Hepatocyte (in vitro differentiated cells): ENCODE results near the gene SIRT5. TPM values are rescaled to one million over a fixed set of nuclear protein-coding genes. Genes with fewer than 3 reads are reported as not detected.

Experiments
- DNase-seq: peaks from one replicate; pipeline ENCODE4 v3.0.0-alpha.2; 2016; ENCODE audit warnings: low spot score
- H2AFZ ChIP-seq: fragments of 200-600 bp; sonication (generic); 2 replicates; pipeline ENCODE4 v1.6.0; 2016; ENCODE audit warnings: antibody characterized with exemption, mild to moderate bottlenecking
- H3K27ac ChIP-seq: fragments of 200-600 bp; sonication (generic); 2 replicates; pipeline ENCODE4 v1.5.1; 2016; ENCODE audit warnings: mild to moderate bottlenecking
- H3K27me3 ChIP-seq: fragments of 200-600 bp; sonication (generic); 2 replicates; pipeline ENCODE4 v1.6.1; 2016
- H3K36me3 ChIP-seq: fragments of 200-600 bp; sonication (generic); replicated peaks from 2 replicates; pipeline ENCODE4 v1.5.1; 2016; ENCODE audit warnings: low read depth; ENCODE audit not compliant: insufficient read depth
- H3K4me1 ChIP-seq: fragments of 200-600 bp; sonication (generic); 2 replicates; pipeline ENCODE4 v1.5.1; 2016; ENCODE audit warnings: mild to moderate bottlenecking, moderate library complexity; ENCODE audit not compliant: insufficient read depth
- H3K4me2 ChIP-seq: fragments of 200-600 bp; sonication (generic); 2 replicates; pipeline ENCODE4 v1.6.0; 2016
- H3K4me3 ChIP-seq: fragments of 200-600 bp; sonication (generic); 2 replicates; pipeline ENCODE4 v1.5.1; 2016; ENCODE audit warnings: mild to moderate bottlenecking
- H3K79me2 ChIP-seq: fragments of 200-600 bp; sonication (generic); 2 replicates; pipeline ENCODE4 v1.6.0; 2017; ENCODE audit warnings: mild to moderate bottlenecking
- H3K9me2 ChIP-seq: fragments of 200-600 bp; sonication (generic); replicated peaks from 2 replicates; pipeline ENCODE4 v1.6.0; 2017; ENCODE audit warnings: mild to moderate bottlenecking; ENCODE audit not compliant: insufficient read depth
- H3K9me3 ChIP-seq: fragments of 200-600 bp; sonication (generic); 2 replicates; pipeline ENCODE4 v1.5.1; 2016; ENCODE audit warnings: low read depth, mild to moderate bottlenecking
- H4K20me1 ChIP-seq: fragments of 200-600 bp; sonication (generic); 2 replicates; pipeline ENCODE4 v1.6.0; 2016; ENCODE audit warnings: mild to moderate bottlenecking; ENCODE audit not compliant: insufficient read depth, poor library complexity, severe bottlenecking
- CTCF ChIP-seq: fragments of 200-600 bp; sonication (generic); IDR thresholded peaks from 2 replicates; pipeline ENCODE4 v1.5.1; 2016; ENCODE audit warnings: antibody characterized with exemption, mild to moderate bottlenecking; ENCODE audit not compliant: poor library complexity
- EZH2 ChIP-seq: fragments of 200-600 bp; sonication (generic); IDR thresholded peaks from 2 replicates; pipeline ENCODE4 v1.6.1; 2016; ENCODE audit warnings: antibody characterized with exemption, mild to moderate bottlenecking, borderline replicate concordance
- EZH2phosphoT487 ChIP-seq: fragments of 200-600 bp; sonication (generic); IDR thresholded peaks from one replicate; pipeline ENCODE4 v1.6.1; 2018; ENCODE audit warnings: antibody characterized with exemption, mild to moderate bottlenecking, low read depth, moderate library complexity; ENCODE audit not compliant: unreplicated experiment, severe bottlenecking
- WGBS: methylation state at CpG from one replicate; pipeline ENCODE4 v1.1.6; 2016; ENCODE audit warnings: low lambda C conversion rate; ENCODE audit errors: missing lambda C conversion rate; 5-methylcytosine and 5-hydroxymethylcytosine counted together
- polyA plus RNA-seq: library from polyadenylated mRNA; unstranded; fragments of >200 nt; fragmentation: Nextera tagmentation; extraction: Ambion mirVana; gene quantifications from 2 replicates; pipeline ENCODE4 v1.2.1, GENCODE V29; 2016
- total RNA-seq: library from RNA; depleted of rRNA; stranded (reverse); fragments of >200 nt; gene quantifications from 2 replicates; pipeline ENCODE4 v1.2.3, GENCODE V29; 2014

Gene SIRT5
- total and polyA plus RNA-seq, 2 experiments from 2014 or later, result 8.6 to 12.9 TPM

GRCh38 chr6:13597073-13597472, 22.7 kb downstream of the SIRT5 start:
- H3K79me2 ChIP-seq, result no peaks in the 10 kb centered on the region
- H3K9me2 ChIP-seq, result no peaks in the 10 kb centered on the region
- no peaks in the 10 kb centered on the region for H4K20me1 ChIP-seq
- no peak overlapping the region for H2AFZ ChIP-seq
- no peaks in the 10 kb centered on the region for H3K9me3 ChIP-seq
- DNase-seq, result no peak
- H3K27me3 ChIP-seq, result no peaks in the 10 kb centered on the region
- H3K4me1 ChIP-seq, result no peaks in the 10 kb centered on the region
- no peaks in the 10 kb centered on the region for H3K36me3 ChIP-seq
- TF ChIP-seq EZH2, result no peak
- TF ChIP-seq EZH2phosphoT487, result no peak
- no peak for TF ChIP-seq CTCF
- no peak overlapping the region for H3K4me3 ChIP-seq
- no peak overlapping the region for H3K27ac ChIP-seq
- no peak overlapping the region for H3K4me2 ChIP-seq
- 96% methylated on average over 4 of the region's 4 CpGs for WGBS

- 95% methylated on average over 6 of the region's 6 CpGs for WGBS
- DNase-seq, result no peak
- no peak overlapping the region for H3K27ac ChIP-seq
- H4K20me1 ChIP-seq, result no peaks in the 10 kb centered on the region
- no peaks in the 10 kb centered on the region for H3K9me3 ChIP-seq
- TF ChIP-seq EZH2 (no peak), EZH2phosphoT487 (no peak), CTCF (no peak)
- no peaks in the 10 kb centered on the region for H3K9me2 ChIP-seq
- H2AFZ ChIP-seq, result no peak overlapping the region
- H3K4me1 ChIP-seq, result no peaks in the 10 kb centered on the region
- H3K27me3 ChIP-seq, result no peaks in the 10 kb centered on the region
- no peaks in the 10 kb centered on the region for H3K36me3 ChIP-seq
- no peak overlapping the region for H3K4me2 ChIP-seq
- H3K79me2 ChIP-seq, result no peaks in the 10 kb centered on the region
- H3K4me3 ChIP-seq, result no peak overlapping the region
Observed at GRCh38 chr6:13600036-13600435, 25.6 kb downstream of the SIRT5 start.

GRCh38 chr6:13604135-13604534, 29.7 kb downstream of the SIRT5 start:
- no peak for TF ChIP-seq EZH2phosphoT487
- TF ChIP-seq CTCF, result no peak
- TF ChIP-seq EZH2, result no peak
- Histone ChIP-seq H3K27me3 (no peaks in the 10 kb centered on the region), H2AFZ (no peak overlapping the region), H3K27ac (no peak overlapping the region), H3K79me2 (no peaks in the 10 kb centered on the region), H3K9me3 (no peaks in the 10 kb centered on the region), H3K4me3 (no peak overlapping the region), H3K36me3 (no peaks in the 10 kb centered on the region), H3K4me1 (no peaks in the 10 kb centered on the region), H3K9me2 (no peaks in the 10 kb centered on the region), H3K4me2 (no peak overlapping the region), H4K20me1 (no peaks in the 10 kb centered on the region)
- WGBS, result 87% methylated on average over 4 of the region's 4 CpGs
- DNase-seq, result no peak
